Measurements from ENCODE around the gene ZPLD1.

ZPLD1 gene

DNA sequence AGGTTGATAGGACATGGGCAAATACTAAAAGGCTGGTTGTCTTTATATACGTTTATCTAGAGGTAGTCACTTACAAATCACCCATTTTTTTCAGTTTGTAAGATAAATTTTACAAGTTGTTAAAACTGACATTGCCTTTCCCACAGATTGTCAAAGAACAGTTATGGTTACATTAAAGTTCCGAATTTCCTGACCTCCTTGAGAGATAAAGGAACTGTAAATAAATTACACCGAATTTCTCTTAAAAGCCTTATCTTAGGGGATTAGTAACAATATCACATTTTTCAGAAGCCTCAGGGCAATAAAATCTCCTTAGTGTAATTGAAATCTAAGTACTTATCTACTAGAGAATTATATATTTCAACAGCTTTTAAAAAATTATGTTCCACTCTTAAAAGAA is 49.5 kb downstream of the ZPLD1 start:
- H3K4me3 ChIP-seq (ENCODE audit: low read depth, low read length), result no peak overlapping the region
- TF ChIP-seq, protein P1, sequence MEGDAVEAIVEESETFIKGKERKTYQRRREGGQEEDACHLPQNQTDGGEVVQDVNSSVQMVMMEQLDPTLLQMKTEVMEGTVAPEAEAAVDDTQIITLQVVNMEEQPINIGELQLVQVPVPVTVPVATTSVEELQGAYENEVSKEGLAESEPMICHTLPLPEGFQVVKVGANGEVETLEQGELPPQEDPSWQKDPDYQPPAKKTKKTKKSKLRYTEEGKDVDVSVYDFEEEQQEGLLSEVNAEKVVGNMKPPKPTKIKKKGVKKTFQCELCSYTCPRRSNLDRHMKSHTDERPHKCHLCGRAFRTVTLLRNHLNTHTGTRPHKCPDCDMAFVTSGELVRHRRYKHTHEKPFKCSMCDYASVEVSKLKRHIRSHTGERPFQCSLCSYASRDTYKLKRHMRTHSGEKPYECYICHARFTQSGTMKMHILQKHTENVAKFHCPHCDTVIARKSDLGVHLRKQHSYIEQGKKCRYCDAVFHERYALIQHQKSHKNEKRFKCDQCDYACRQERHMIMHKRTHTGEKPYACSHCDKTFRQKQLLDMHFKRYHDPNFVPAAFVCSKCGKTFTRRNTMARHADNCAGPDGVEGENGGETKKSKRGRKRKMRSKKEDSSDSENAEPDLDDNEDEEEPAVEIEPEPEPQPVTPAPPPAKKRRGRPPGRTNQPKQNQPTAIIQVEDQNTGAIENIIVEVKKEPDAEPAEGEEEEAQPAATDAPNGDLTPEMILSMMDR (IDR thresholded peaks at IDR 0.05; ENCODE audit: low read depth, low read length), result no peak

DNA sequence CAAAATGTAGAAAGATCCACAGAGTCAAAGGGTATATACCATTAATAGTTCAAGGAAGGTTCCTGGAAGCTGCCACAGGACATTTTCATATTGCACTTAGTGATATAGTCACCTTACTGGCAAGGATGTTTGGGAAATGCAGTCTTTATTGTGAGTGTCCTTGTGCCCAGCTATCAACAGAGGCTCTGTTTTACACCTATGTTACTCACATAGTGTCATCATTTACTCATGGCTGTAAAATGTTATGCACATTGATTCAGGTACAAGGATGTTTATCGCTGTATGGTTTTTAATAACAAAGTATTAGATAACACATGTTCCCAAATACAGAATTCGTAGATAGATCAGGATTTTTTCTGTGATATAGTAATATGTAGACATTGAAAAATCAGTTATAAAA is 50.9 kb downstream of the ZPLD1 start:
- TF ChIP-seq, protein P1 (IDR thresholded peaks at IDR 0.05; ENCODE audit: low read depth, low read length), result no peak

DNA sequence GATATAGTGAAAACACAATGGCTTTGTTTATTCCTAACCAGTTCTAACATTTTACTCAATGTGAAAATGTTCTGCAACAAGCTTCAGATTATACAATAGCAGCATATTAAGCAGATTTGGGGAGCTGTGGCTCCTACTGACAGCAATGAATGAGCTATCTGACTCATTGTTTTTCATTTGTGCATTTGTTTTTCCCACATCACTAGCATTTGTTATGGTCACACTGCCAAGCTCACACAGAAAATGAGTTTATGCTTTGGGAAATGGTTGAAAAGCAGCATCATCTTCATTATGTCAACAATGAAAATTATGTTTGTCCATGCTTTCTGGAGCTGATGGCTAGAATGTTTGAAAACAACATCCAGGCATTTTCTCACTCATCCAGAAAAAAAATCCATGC is 53.5 kb downstream of the ZPLD1 start:
- TF ChIP-seq, protein P1 (IDR thresholded peaks at IDR 0.05; ENCODE audit: low read depth, low read length), result no peak
- H3K4me3 ChIP-seq (ENCODE audit: low read depth, low read length), result no peak overlapping the region

More for the DNA sequence above, 50.9 kb downstream of the ZPLD1 start:
- H3K4me3 ChIP-seq (ENCODE audit: low read depth, low read length), result no peak overlapping the region

DNA sequence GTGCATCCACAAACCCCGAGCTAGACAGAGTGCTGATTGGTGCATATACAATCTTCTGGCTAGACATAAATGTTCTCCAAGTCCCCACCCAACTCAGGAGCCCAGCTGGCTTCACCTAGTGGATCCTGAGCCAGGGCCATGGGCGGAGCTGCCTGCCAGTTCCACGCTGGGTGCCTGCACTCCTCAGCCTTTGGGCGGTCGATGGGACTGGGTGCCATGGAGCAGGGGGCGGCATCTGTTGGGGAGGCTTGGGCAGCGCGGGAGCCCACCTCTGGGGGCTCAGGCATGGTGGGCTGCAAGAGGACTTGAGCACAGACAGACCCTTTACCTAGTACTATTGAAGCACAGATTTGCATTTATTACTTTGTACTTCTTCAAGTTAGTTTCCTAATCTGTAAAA is 57.5 kb downstream of the ZPLD1 start:
- TF ChIP-seq, protein P1 (IDR thresholded peaks at IDR 0.05; ENCODE audit: low read depth, low read length), result no peak
- no peak overlapping the region for H3K4me3 ChIP-seq (ENCODE audit: low read depth, low read length)

DNA sequence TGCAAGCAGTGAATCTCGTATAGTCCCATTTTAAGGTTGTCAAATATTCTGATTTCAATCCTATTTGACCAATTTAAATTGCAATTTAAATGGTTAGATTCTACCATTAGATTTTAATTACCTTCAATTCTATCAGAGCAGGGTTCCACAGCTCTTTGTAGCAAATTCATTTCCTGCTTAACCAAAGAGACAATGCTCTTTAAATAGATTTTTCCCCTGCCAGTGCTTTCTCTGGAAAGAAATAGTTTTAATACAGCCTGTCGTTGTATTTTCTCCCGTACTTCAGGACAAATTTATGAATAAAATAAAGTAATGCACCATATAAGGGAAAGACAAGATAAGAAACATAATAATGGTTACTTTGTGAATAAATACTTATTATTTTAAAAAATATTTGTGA is 62.8 kb downstream of the ZPLD1 start:
- no peak overlapping the region for H3K4me3 ChIP-seq (ENCODE audit: low read depth, low read length)
- TF ChIP-seq, protein P1 (IDR thresholded peaks at IDR 0.05; ENCODE audit: low read depth, low read length), result no peak

DNA sequence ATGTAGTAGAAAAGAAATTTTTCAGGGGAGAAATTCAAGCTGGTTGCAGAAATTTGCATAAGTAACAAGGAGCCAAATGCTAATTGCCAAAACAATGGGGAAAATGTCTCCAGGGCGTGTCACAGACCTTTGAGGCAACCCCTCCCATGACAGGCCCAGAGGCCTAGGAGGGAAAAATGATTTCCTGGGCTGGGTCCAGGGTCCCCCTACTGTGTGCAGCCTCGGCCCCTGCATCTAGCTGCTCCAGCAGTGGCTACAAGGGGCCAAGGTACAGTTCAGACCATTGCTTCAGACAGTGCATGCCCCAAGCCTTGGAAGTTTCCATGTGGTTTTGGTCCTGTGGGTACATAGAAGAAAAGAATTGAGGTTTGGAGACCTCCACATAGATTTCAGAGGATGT is 70.7 kb downstream of the ZPLD1 start:
- TF ChIP-seq, protein P1 (IDR thresholded peaks at IDR 0.05; ENCODE audit: low read depth, low read length), result no peak
- H3K4me3 ChIP-seq (ENCODE audit: low read depth, low read length), result no peak overlapping the region

DNA sequence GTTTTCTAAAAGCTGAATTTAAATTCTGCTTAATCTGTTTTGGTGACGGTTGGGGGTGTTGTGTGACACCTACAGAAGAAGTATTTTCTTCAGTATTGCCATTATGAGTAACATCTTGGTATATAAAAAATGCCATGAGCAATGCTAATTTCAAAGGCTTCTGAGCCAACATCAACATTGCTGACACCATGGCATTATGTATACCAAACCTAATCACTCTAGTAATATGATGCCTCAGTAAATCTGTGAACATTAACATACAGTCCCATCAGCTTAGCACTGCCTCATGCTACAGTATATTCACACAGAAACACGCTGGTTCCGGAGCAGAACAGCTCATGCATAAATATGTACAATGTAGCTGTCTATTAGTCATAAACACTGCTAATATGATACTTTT is 75.8 kb downstream of the ZPLD1 start:
- H3K4me3 ChIP-seq (ENCODE audit: low read depth, low read length), result no peak overlapping the region
- TF ChIP-seq, protein P1 (IDR thresholded peaks at IDR 0.05; ENCODE audit: low read depth, low read length), result no peak

Measured in WI38 (cell line).